GM18505 (cell line): ENCODE results near the gene GATAD2A.

ENCODE experiments used
- ATAC-seq: cut with Tn5 transposase; IDR thresholded peaks from one replicate; pipeline ENCODE4 v1.9.1; 2021; ENCODE audit not compliant: unreplicated experiment
- POLR2A ChIP-seq: IDR thresholded peaks from 4 replicates; pipeline ENCODE4 v1.6.1; 2011; ENCODE audit warnings: borderline replicate concordance; ENCODE audit not compliant: insufficient read depth, insufficient read length; ENCODE audit errors: extremely low read depth

The GATAD2A gene

DNA sequence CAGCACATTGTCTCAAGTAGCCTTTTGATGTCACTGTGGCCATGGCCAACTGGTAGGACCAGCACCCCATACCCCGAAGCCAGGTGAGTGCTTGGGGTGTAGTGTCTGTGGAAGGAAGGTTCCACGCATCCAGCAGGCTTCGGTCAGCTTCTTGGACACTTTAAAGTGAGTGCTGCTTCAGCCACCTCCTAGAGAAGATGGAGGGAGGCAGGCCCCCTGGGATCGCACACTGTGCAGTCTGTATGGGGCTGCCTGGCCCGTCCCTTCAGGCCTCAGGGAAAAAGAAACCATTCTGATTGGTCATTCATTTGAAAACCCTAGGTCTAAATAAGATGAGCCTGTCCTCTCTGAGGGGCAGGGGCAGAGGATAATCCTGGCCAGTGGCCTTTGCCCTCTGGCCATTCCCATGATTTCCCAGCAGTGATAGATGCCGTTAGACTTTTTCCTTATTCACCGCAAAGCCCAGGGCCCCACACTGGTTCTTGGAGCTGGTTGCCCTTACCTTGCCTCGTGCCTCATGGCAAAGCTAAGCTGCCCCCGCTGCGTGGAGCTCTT is 30.7 kb downstream of the GATAD2A start:
- ATAC-seq = no peak
- TF ChIP-seq POLR2A = no peak

DNA sequence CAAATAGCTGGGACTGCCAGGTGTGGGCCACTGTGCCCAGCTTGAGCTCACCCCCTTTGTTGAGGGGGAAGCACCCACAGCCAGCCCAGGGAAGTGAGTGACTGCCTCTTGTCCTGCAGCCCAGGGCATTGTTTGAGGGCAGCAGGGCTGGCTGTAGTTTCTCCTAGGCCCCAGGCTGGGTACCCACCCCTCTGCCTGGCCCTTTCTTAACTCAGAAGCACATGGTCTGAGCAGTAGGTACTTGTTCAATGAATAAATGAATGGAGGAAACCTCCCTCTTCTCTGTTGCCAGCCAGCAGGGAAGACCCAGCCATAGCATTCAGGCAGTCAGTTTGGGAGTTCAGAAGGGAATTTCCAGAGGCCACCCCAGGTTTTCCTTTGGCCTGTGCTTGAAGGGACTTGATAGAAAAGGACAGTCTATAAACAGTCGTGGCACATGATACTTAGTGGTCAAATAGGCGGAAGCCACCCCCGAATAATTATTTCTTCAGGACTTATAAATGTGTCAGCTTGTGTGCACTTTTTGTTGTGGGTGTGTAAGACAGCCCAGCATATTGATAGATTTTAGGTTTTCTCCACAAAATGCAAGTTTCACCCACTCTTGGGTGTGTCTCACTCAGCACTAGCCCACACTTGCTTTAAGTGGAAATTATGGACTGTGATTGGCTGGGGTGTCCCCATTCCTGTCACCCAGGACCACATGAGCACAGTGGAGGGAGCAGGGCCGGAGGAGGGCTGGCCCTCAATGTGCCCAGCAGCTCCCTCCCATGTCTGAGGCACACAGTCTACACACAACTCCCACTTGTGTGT is 33.1 kb downstream of the GATAD2A start:
- no peak for TF ChIP-seq POLR2A
- no peak for ATAC-seq

DNA sequence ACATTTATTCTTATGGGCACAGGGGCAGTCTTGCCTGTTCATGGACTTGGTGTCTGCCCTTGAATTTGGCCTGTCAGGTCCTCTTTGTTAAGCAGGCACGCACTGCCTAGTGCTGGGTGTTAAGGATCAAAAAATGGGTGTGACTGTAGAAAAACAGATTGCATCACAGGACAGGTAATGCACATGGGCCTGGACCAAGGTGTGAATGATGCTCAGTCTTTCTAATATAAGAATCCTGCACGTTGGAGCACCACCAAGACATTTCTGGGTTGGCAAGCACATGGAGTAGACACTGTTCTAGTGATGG is 33.7 kb downstream of the GATAD2A start:
- TF ChIP-seq POLR2A = no peak

DNA sequence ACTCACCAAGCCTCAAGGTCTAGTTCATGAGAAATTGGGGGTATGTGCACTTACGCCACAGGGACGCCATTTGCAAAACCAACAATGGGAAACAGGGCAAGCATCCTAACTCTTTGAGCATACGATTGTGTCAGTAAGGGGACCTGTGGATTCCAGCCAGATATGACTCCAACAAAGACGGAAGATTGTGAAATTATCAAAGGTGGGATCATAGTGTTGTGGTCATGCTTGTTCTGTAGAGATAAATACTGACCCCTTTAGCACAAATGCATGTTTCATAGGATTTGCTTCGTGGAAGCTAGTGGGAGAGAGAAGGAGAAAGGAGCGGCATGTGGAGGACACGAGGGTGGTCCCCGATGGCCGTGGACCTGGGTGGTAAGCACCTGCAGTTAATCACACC is 37.8 kb downstream of the GATAD2A start:
- no peak for ATAC-seq
- TF ChIP-seq POLR2A = no peak

More for the DNA sequence above, 33.7 kb downstream of the GATAD2A start:
- no peak for ATAC-seq

DNA sequence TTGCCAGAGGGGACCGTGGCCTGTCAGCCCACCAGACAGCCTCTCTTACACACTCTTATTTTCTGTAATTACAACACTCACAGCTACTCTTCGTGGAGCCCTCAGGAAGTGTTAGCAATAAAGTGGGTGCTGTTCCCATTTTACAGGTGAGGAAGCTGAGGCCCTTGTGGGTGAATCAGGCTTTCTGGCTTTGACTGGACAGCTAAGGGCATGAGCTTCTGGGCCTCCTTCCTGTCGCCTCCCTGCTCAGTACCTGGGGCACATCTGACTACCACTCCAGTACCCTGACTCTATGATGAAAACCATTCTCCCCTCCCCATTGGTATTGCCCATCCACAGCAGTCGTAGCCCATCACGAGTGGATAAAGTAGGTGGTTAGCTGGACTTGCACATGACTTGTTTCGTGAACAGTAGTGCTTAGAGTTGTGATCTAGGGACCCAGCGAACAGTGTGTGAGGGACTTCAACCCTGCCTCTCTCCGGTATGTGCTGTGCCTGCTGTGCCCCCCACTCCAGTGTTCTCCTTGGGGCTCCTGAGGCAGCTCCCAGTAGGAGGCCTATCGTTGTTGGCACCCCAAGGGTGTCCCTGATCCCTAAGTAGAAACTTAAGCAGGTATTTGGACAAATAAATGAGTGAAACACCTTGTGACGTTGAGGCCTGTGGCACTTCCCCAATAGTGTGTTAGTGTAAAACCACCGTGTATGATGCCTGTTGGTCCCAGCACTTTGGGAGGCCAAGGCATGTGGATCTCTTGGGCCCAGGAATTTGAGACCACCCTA is 38.6 kb downstream of the GATAD2A start:
- no peak for ATAC-seq
- no peak for TF ChIP-seq POLR2A

DNA sequence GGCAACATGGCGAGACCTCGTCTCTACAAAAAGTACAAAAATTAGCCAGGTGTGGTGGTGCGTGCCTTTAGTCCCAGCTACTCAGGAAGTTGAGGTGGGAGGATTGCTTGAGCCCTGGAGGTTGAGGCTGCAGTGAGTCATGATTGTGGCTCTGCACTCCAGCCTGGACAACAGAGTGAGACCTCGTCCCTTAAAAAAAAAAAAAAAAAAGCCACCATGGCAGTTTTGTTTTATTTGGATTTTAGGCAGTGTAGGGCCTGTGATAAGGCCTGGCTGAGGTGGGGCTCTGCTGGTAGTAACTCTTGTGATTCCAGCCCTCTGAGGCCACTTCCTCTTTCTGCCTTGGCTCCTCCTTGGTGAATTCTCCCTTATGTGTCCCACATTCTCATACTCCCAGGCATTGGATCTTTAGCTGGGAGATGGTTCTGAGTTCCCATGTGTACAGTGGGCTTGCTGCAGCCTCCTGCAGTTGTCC is 39.2 kb downstream of the GATAD2A start:
- no peak for ATAC-seq
- no peak for TF ChIP-seq POLR2A

DNA sequence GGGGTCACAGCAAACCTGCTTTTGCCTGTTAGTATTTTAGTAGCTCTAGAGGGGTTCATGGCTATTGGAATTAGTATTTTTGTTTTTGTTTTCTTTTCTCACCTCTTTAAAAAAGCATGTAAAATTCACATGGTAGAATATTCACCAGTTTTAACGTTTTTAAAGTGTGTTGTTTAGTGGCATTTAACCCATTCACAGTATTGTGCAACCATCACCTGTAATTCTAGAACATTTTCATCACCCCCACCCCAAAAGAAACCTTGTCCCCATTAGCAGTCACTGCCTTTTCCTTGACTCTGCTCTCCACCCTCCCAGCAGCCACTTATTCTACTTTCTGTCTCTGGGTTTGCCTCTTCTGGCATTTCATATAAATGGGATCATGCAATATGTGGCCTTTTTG is 39.8 kb downstream of the GATAD2A start:
- TF ChIP-seq POLR2A = no peak
- no peak for ATAC-seq

DNA sequence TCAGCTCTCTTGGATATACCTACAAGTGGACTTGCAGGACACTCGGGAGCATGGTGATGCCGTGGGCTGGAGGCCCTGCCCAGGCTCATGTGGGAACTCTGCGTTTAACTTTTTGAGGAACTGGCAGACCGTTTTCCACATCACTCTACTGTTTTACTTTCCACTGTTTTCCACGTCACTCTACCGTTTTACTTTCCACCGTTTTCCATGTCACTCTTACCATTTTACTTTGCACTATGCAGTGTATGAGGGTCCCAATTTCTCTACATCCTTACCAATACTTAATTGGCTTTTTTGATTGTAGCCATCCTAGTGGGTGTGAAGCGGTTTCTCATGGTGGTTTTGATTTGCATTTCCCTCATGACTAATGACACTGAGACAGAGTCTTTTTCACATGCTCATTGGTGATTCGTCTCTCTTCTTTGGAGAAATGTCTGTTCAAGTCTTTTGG is 40.5 kb downstream of the GATAD2A start:
- no peak for TF ChIP-seq POLR2A
- ATAC-seq = no peak

DNA sequence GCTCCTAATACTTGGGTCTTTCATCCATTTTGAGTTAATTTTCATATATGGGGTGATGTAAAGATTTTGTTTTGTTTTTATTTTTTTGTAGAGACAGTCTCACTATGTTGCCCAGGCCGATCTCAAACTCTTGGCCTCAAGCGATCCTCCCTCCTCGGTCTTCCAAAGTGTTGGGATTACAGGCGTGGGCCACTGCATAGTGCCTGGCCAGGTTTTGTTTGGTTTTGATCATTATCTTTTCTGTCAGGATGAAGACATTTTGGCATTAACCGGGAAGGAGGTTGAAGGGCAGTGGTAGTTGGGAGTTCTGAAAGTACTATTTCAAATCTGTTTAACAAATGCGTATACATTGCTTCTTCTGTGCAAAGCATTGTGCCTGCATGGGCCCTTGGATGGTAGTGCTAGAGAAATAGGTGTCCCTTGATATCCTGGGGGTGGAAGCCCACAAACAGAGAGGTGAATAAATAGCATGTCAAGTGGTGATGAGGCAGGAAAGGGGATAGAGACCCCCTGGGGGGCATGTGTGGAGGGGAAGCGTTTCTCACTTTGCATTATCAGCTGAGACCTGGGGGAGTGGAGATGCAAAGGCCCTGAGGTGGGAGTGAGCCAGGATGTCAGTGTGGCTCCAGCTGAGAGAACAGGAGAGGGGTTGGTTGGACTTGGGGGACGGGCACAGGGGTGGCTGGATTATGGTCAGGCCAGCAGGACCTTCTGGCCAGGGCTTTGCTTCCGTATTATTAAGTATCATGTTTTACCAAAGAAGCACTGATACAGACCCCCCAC is 41.4 kb downstream of the GATAD2A start:
- no peak for ATAC-seq
- TF ChIP-seq POLR2A = no peak

DNA sequence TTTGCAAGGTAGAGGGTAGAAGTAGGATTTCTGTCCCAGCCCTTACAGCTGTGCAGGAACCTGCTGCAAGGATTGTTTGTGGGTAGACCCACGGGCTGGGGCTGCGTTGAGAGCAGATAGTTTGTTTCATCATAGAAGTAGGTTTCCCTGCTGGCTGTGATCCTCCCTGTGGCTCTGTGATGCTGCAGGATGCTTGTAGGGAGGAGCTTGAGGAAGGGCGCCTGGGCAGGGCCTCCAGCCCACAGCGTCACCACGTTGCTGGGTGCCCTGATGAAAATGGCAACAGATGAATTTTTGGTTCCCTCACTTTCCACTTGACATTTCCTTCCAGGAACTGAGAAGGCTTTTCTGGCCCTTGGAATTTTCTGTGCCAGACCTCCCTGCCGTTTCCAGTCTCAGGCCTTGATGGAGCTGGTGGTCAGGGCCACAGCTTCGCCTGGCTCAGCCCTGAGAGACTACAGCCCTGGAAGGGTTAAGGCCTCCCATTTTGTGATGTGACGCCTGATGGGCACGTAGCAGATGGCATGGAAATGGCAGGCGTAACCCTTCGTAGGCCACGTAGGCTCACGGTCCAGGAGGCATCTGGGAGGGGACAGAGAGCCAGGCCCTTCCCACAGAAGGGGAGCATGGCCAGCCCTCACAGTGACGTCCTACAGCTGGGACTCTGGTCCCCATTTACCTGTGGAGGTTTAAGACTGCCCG is 42.2 kb downstream of the GATAD2A start:
- ATAC-seq = no peak
- no peak for TF ChIP-seq POLR2A

DNA sequence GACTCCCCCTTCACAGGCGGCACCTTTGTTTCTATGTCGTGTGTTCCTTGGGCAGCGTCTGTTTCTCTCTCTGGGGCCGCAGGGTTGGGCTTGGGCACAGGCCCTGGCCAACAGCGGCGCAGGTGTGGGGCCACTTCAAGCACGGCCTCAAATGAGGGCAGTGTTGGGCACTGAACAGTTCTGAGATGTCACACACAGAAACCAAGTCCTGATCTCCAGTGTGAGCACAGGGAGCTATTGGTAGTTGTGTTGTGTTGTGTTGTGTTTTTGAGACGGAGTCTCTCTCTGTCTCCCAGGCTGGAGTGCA is 42.7 kb downstream of the GATAD2A start:
- no peak for TF ChIP-seq POLR2A
- ATAC-seq = no peak

DNA sequence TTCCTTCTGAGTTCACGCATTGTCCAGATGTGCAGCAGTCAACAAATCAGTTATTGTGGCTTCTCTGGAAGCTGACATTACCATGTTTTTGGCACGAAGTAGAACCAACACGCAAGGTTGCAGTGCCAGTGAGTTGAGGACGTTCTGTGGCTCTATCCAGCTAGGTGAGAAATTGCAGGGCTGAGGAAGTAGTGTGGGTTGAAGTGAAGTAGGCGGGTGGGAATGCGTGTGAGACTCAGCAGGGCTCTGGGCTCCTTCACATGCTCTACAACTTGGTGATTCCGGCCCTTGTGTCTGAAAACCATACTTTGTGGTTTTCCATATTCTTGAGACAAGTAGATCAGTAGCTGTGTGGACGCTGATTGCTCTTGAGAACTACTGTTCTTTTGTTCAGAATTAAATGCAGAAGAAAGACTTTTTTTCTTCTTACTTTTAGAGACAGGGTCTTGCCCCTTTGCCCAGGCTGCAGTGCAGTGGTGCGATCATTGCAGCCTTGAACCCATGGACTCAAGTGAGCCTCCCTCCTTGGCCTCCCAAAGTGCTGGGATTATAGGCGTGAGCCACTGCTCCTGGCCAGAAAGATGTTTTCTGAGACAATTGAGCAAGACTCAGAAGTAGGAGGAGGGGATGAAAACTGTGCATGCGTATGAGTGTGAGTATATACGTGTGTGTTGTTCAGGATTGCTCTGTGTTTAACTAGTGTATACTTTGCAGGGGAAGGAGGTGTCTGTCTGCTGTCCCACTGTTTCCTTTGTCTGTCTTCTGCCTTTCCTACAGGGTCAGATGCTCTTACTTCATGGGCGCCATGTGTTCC is 46.2 kb downstream of the GATAD2A start:
- TF ChIP-seq POLR2A = no peak
- ATAC-seq = no peak

DNA sequence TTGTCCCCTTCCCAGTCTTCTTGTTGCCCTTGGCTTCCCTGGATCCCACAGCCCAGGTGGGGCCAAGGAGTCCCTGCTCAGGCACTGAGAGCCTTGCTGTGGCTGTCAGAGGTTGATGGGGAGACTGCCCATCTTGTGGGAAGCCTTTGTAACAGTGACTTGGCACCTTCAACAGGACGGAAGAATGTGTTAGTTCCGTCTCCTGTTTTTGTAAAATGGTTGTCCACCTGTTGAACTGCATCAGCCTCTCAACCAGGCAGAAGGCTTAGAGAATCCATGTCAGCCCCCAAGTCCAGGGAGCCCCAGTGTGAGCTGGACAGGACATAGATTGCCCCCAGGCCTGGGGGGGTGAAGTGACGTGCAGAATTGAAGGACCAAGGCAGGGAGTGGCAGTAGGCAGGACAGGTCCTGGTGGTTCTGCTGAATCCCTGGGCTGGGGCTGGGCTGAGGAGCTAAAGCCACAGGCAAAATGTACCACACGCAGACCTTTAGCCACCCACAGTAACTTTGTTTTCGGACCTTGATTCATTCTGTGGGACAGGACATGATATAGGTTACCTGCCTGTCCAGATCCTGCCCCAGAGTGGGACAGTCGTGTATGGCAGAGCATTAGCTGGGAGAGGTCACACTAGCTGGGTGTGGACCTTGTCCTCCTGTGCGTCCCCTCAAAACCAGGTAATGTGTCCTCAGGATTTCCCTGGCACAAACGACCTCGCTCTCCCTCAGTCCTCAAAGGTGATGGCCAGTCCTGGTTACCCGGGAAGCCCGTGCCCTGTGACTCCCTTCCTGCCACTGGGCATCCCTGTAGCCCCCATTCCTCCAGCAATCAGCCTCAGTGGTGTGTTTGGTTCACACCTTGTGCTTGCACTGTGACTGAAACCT is 47.0 kb downstream of the GATAD2A start:
- ATAC-seq = no peak
- no peak for TF ChIP-seq POLR2A
